ENCODE results near the gene SH3GL2.

GRCh38 chr9:17632994-17633393 is 54.1 kb downstream of the SH3GL2 start:
- TF ChIP-seq CTCF (IDR thresholded peaks at IDR 0.05), result no peak
- TF ChIP-seq POLR2A (IDR thresholded peaks at IDR 0.05), result no peak
- TF ChIP-seq EP300 (IDR thresholded peaks at IDR 0.05), result no peak
